HG03139 (cell line): Measurements from ENCODE around the gene DDX54.
A peak's percentile ranks its signal among the peaks of the same experiment; 100 is the strongest.

ENCODE experiments used
- ATAC-seq: cut with Tn5 transposase; IDR thresholded peaks from one replicate; pipeline ENCODE4 v1.9.1; 2021; ENCODE audit not compliant: unreplicated experiment

Gene DDX54

GRCh38 chr12:113195598-113195997 lies 10.3 kb upstream of the DDX54 start:
- ATAC-seq: no peak

GRCh38 chr12:113194971-113195391 lies 9.7 kb upstream of the DDX54 start:
- no peak for ATAC-seq

GRCh38 chr12:113191227-113191626 lies 5.9 kb upstream of the DDX54 start:
- ATAC-seq: no peak

GRCh38 chr12:113190761-113191160 lies 5.5 kb upstream of the DDX54 start:
- no peak for ATAC-seq

GRCh38 chr12:113189361-113189760 lies 4.1 kb upstream of the DDX54 start:
- ATAC-seq: no peak

- ATAC-seq: no peak
These were observed 1.5 kb upstream of the DDX54 start for GRCh38 chr12:113186666-113187325.

- no peak for ATAC-seq
These were observed 721 bp upstream of the DDX54 start for GRCh38 chr12:113186033-113186365.

GRCh38 chr12:113184900-113185179 lies 438 bp downstream of the DDX54 start:
- peak; percentile 76 for ATAC-seq

GRCh38 chr12:113184098-113184899 lies 979 bp downstream of the DDX54 start:
- peak; percentile 29 for ATAC-seq

GRCh38 chr12:113183030-113183589 lies 2.2 kb downstream of the DDX54 start:
- ATAC-seq: no peak

- no peak for ATAC-seq
These were observed 3.3 kb downstream of the DDX54 start for GRCh38 chr12:113181975-113182374.

- ATAC-seq: no peak
These were observed 4.9 kb downstream of the DDX54 start for GRCh38 chr12:113180333-113180732.

- no peak for ATAC-seq
These were observed 6.3 kb downstream of the DDX54 start for GRCh38 chr12:113179023-113179422.

- ATAC-seq: no peak
These were observed 10.6 kb downstream of the DDX54 start for GRCh38 chr12:113174461-113175384.

GRCh38 chr12:113173081-113173698 lies 12.1 kb downstream of the DDX54 start:
- no peak for ATAC-seq

GRCh38 chr12:113172185-113172584 lies 13.1 kb downstream of the DDX54 start:
- no peak for ATAC-seq

- no peak for ATAC-seq
These were observed 13.7 kb downstream of the DDX54 start for GRCh38 chr12:113171543-113171942.

GRCh38 chr12:113170926-113171325 lies 14.4 kb downstream of the DDX54 start:
- no peak for ATAC-seq

GRCh38 chr12:113170457-113170856 lies 14.8 kb downstream of the DDX54 start:
- ATAC-seq: no peak

- no peak for ATAC-seq
These were observed 15.6 kb downstream of the DDX54 start for GRCh38 chr12:113169697-113170096.

- ATAC-seq: no peak
These were observed 17.4 kb downstream of the DDX54 start for GRCh38 chr12:113167868-113168267.
